Heart left ventricle (tissue), 16 donors: ENCODE results near the gene CLCNKA. TPM values are rescaled to one million over a fixed set of nuclear protein-coding genes. Genes with fewer than 3 reads are reported as not detected.
A peak's percentile ranks its signal among the peaks of the same experiment; 100 is the strongest.

Experiments
- ATAC-seq, 4 donors: fragments of 200-7000 bp; cut with Tn5 transposase; one replicate each; pipeline ENCODE4 v1.9.1; 2020 to 2022; ENCODE audit warnings: moderate library complexity in 4 of 4, mild to moderate bottlenecking in 3 of 4, moderate number of reproducible peaks in 1 of 4
- DNase-seq, 5 donors: peaks; one replicate each; pipeline ENCODE4 v3.0.0-alpha.2; 2020
- H3K27ac ChIP-seq, 12 donors: fragments of 200-600 bp; sonication (generic) in 4 of 12; one replicate each; pipeline versions ENCODE4 v1.5.0 to v1.8.0; 2016 to 2022; ENCODE audit warnings: mild to moderate bottlenecking in 2 of 12
- H3K27me3 ChIP-seq, 9 donors: fragments of 200-600 bp; sonication (generic) in 2 of 9; one replicate each; pipeline versions ENCODE4 v1.5.1 to v1.8.0; 2016 to 2022; ENCODE audit warnings: mild to moderate bottlenecking in 3 of 9
- H3K36me3 ChIP-seq, 9 donors: fragments of 200-600 bp; sonication (generic) in 2 of 9; one replicate each; pipeline versions ENCODE4 v1.5.0 to v1.8.0; 2018 to 2022; ENCODE audit warnings: mild to moderate bottlenecking in 2 of 9
- H3K4me1 ChIP-seq, 12 donors: fragments of 200-600 bp; sonication (generic) in 4 of 12; one replicate each; pipeline versions ENCODE4 v1.5.0 to v1.8.0; 2016 to 2022; ENCODE audit warnings: mild to moderate bottlenecking in 3 of 12
- H3K4me3 ChIP-seq, 12 donors: fragments of 200-600 bp; sonication (generic) in 4 of 12; one replicate each; pipeline versions ENCODE4 v1.5.0 to v1.8.0; 2017 to 2022; ENCODE audit warnings: mild to moderate bottlenecking in 9 of 12, moderate library complexity in 4 of 12
- H3K9me3 ChIP-seq, 12 donors: fragments of 200-600 bp; sonication (generic) in 4 of 12; one replicate each; pipeline versions ENCODE4 v1.5.0 to v1.8.0; 2016 to 2022; ENCODE audit warnings: mild to moderate bottlenecking in 1 of 12
- CTCF ChIP-seq, 12 donors: fragments of 200-600 bp; sonication (generic) in 4 of 12; IDR thresholded peaks; one replicate each; pipeline versions ENCODE4 v1.5.0 to v1.8.0; 2018 to 2022; ENCODE audit warnings: antibody characterized with exemption in 12 of 12, mild to moderate bottlenecking in 5 of 12
- POLR2A ChIP-seq, 2 donors: fragments of 450-650 bp; IDR thresholded peaks; one replicate each; pipeline ENCODE4 v1.6.1; 2017; ENCODE audit warnings: antibody characterized with exemption in 2 of 2, mild to moderate bottlenecking in 2 of 2, moderate library complexity in 2 of 2
- WGBS, 4 donors: extraction: QIAGEN DNeasy Blood & Tissue Kit in 2 of 4; methylation state at CpG; one replicate each; pipeline versions ENCODE4 v1.1.5 to v1.1.7; 2013 to 2018; 5-methylcytosine and 5-hydroxymethylcytosine counted together
- intact Hi-C, 10 donors: fragments of 100-400 bp; cut with DNase I; formaldehyde crosslinking; loops; one replicate each; pipeline versions ENCODE4 v1.11.1 to v1.14.2; 2022
- polyA plus RNA-seq, 2 donors: library from polyadenylated mRNA; stranded (reverse); fragments of 200-250 nt; gene quantifications; one replicate each; pipeline ENCODE4 v1.2.3, GENCODE V29; 2013
- total RNA-seq, 9 donors: library from RNA; depleted of rRNA in 2 of 9; stranded (reverse); fragments of >200 nt in 2 of 9; fragmentation: NEBNext Ultra II Directional in 3 of 9; extraction: Animal tissue kit (Norgen Biotek cat#: 25700) in 3 of 9; gene quantifications; one replicate each; pipeline versions ENCODE4 v1.1.0 to v1.2.4, GENCODE V29; 2016 to 2023
- donor health status: ischemic (EF 13 %, LVEDD 7.1; RV severe dilation, severe dysfunction).
- donor health status: healthy with polysubstance abuse.
- donor health status: DM: no; HTN: yes; CAD: no.
- donor health status: DM: no; HTN: no; CAD: no.
- donor health status: ischemic (EF 25% LVEDD 6.9; RV normal size, moderate dysfunction).
- donor health status: ischemic (EF 25% LVEDD 5.7; RV mildly dilated, moderate dysfunction).
- donor health status: healthy.
- donor health status: DM: yes; HTN: yes; CAD: no.
- donor health status: ischemic (EF 35%, LVEDD 5.7; RV mildly dilated, moderate dysfunction).
- donor health status: nonischemic (EF 11% LVEDD 7.7; RV severe dilation, severe dysfunction).
- donor health status: DM: yes; HTN: yes; CAD: no.
- donor health status: PGD.
- donor health status: ischemic (EF 29% LVEDD 5.4; RV normal size, mild dysfunction).
- donor health status: nonischemic (EF 23%, LVEDD 6.1; RV moderate dilation, normal function).

Gene CLCNKA
- total and polyA plus RNA-seq, 11 donors: 0.25 to 1.1 (median 0.53) TPM; not detected in 2

- Histone ChIP-seq H3K36me3 (peaks cover 0 to 10% (median 0%) of the 10 kb centered on the region in 9 donors), H3K27ac (peak overlapping the region; percentile 88 to 99 (median 97)), H3K27me3 (peaks cover 0 to 5% (median 0%) of the 10 kb centered on the region in 9 donors), H3K9me3 (no peaks in the 10 kb centered on the region), H3K4me3 (peak overlapping the region; percentile 27 to 81 (median 66)), H3K4me1 (peaks cover 0 to 63% (median 38%) of the 10 kb centered on the region in 12 donors)
- intact Hi-C loops: no loop called here
- DNase-seq: peak in 1 of 5 donors; percentile 49
- no peak for ATAC-seq
- 54 to 70% (median 60%) methylated on average over 14 to 25 of the region's 25 CpGs for WGBS, 4 donors
- TF ChIP-seq POLR2A (IDR thresholded peaks at IDR 0.05): no peak
- TF ChIP-seq CTCF (IDR thresholded peaks at IDR 0.05): no peak
Observed at GRCh38 chr1:16015491-16015890, 6.3 kb upstream of the CLCNKA start.

- peak in 1 of 4 donors; percentile 2 for ATAC-seq
Observed at GRCh38 chr1:16015960-16016901, 5.6 kb upstream of the CLCNKA start.

GRCh38 chr1:16017076-16017460 lies 4.8 kb upstream of the CLCNKA start:
- H3K27me3 ChIP-seq: peaks cover 0 to 5% (median 0%) of the 10 kb centered on the region in 9 donors
- peak overlapping the region; percentile 88 to 99 (median 97) for H3K27ac ChIP-seq
- TF ChIP-seq POLR2A (IDR thresholded peaks at IDR 0.05): no peak
- no peak for TF ChIP-seq CTCF (IDR thresholded peaks at IDR 0.05)
- 43 to 83% (median 59%) methylated on average over 7 to 10 of the region's 10 CpGs for WGBS, 4 donors
- intact Hi-C loops: no loop called here
- H3K36me3 ChIP-seq: peaks cover 0 to 10% (median 0%) of the 10 kb centered on the region in 9 donors
- peak overlapping the region; percentile 27 to 81 (median 66) for H3K4me3 ChIP-seq
- peaks cover 0 to 75% (median 37%) of the 10 kb centered on the region in 12 donors for H3K4me1 ChIP-seq
- no peaks in the 10 kb centered on the region for H3K9me3 ChIP-seq
- ATAC-seq (no peak), DNase-seq (no peak)

More at GRCh38 chr1:16015960-16016901, 5.6 kb upstream of the CLCNKA start:
- Histone ChIP-seq H3K27ac (peak overlapping the region; percentile 88 to 99 (median 97)), H3K27me3 (peaks cover 0 to 5% (median 0%) of the 10 kb centered on the region in 9 donors), H3K9me3 (no peaks in the 10 kb centered on the region), H3K36me3 (peaks cover 0 to 10% (median 0%) of the 10 kb centered on the region in 9 donors), H3K4me3 (peak overlapping the region; percentile 27 to 81 (median 66)), H3K4me1 (peaks cover 0 to 67% (median 38%) of the 10 kb centered on the region in 12 donors)
- peak in 4 of 5 donors; percentile 45 to 76 (median 61) for DNase-seq
- intact Hi-C loops: no loop called here
- TF ChIP-seq CTCF (IDR thresholded peaks at IDR 0.05): no peak
- TF ChIP-seq POLR2A (IDR thresholded peaks at IDR 0.05): peak in 1 of 2 donors; percentile 31
- 42 to 58% (median 52%) methylated on average over 21 to 23 of the region's 23 CpGs for WGBS, 4 donors
